Measurements from ENCODE around the gene PRICKLE3. TPM values are rescaled to one million over a fixed set of nuclear protein-coding genes. Genes with fewer than 3 reads are reported as not detected.
A peak's percentile ranks its signal among the peaks of the same experiment; 100 is the strongest.

The PRICKLE3 gene
- total RNA-seq, 1 donor from 2014 or later, result 8.7 TPM

GRCh38 chrX:49165901-49166881 lies 20.0 kb downstream of the PRICKLE3 start:
- no peaks in the 10 kb centered on the region for H3K4me1 Mint-ChIP-seq (ENCODE audit: unreplicated experiment)
- DNase-seq (ENCODE audit: extremely low spot score, unreplicated experiment), result no peak
- no peaks in the 10 kb centered on the region for H3K36me3 Mint-ChIP-seq
- H3K9me3 Mint-ChIP-seq, result peaks cover 5% of the 10 kb centered on the region
- peak overlapping the region; percentile 83 for H3K4me3 Mint-ChIP-seq
- peak; percentile 37 for TF ChIP-seq CTCF (conservative IDR thresholded peaks at IDR 0.05)
- H3K27ac Mint-ChIP-seq, result peak overlapping the region; percentile 61
- H3K27me3 Mint-ChIP-seq, result peaks cover 1% of the 10 kb centered on the region

GRCh38 chrX:49164589-49165360 lies 21.4 kb downstream of the PRICKLE3 start:
- Mint-ChIP-seq H3K27ac (peak overlapping the region; percentile 69), H3K9me3 (peaks cover 5% of the 10 kb centered on the region), H3K4me3 (peak overlapping the region; percentile 84), H3K27me3 (no peaks in the 10 kb centered on the region), H3K36me3 (no peaks in the 10 kb centered on the region), H3K4me1 (ENCODE audit: unreplicated experiment) (no peaks in the 10 kb centered on the region)
- no peak for DNase-seq (ENCODE audit: extremely low spot score, unreplicated experiment)
- TF ChIP-seq CTCF (conservative IDR thresholded peaks at IDR 0.05), result no peak

- Mint-ChIP-seq H3K36me3 (no peaks in the 10 kb centered on the region), H3K9me3 (peaks cover 5% of the 10 kb centered on the region), H3K4me1 (ENCODE audit: unreplicated experiment) (no peaks in the 10 kb centered on the region), H3K4me3 (peak overlapping the region; percentile 84), H3K27me3 (no peaks in the 10 kb centered on the region), H3K27ac (peak overlapping the region; percentile 69)
- DNase-seq (ENCODE audit: extremely low spot score, unreplicated experiment), result peak; percentile 85
- peak; percentile 87 for TF ChIP-seq CTCF (conservative IDR thresholded peaks at IDR 0.05)
Observed at GRCh38 chrX:49163555-49164419, 22.4 kb downstream of the PRICKLE3 start.

- H3K27me3 Mint-ChIP-seq, result no peaks in the 10 kb centered on the region
- peaks cover 5% of the 10 kb centered on the region for H3K9me3 Mint-ChIP-seq
- H3K4me3 Mint-ChIP-seq, result peak within 1 kb of the TSS; percentile 84
- no peak for TF ChIP-seq CTCF (conservative IDR thresholded peaks at IDR 0.05)
- no peaks in the 10 kb centered on the region for H3K4me1 Mint-ChIP-seq (ENCODE audit: unreplicated experiment)
- no peak for DNase-seq (ENCODE audit: extremely low spot score, unreplicated experiment)
- no peaks in the 10 kb centered on the region for H3K36me3 Mint-ChIP-seq
- peak within 1 kb of the TSS; percentile 65 for H3K27ac Mint-ChIP-seq
Observed at GRCh38 chrX:49162620-49163019, 23.6 kb downstream of the PRICKLE3 start, which contains the start of gene MAGIX. Gene MAGIX, plus strand, starts transcription at chrX:49162758. Its CDS starts 132 bp downstream, at chrX:49162890.

GRCh38 chrX:49161632-49162031 lies 24.5 kb downstream of the PRICKLE3 start:
- peak overlapping the region; percentile 65 for H3K27ac Mint-ChIP-seq
- H3K36me3 Mint-ChIP-seq, result no peaks in the 10 kb centered on the region
- no peak for TF ChIP-seq CTCF (conservative IDR thresholded peaks at IDR 0.05)
- H3K27me3 Mint-ChIP-seq, result no peaks in the 10 kb centered on the region
- peak overlapping the region; percentile 19 for H3K4me3 Mint-ChIP-seq
- H3K4me1 Mint-ChIP-seq (ENCODE audit: unreplicated experiment), result no peaks in the 10 kb centered on the region
- no peak for DNase-seq (ENCODE audit: extremely low spot score, unreplicated experiment)
- H3K9me3 Mint-ChIP-seq, result peaks cover 5% of the 10 kb centered on the region

All from type B pancreatic cell (in vitro differentiated cells).